NCI-H2107 treated with DMSO at 0.1 percent for 48 hours (cell line): ENCODE data around the gene ANP32B.
"Not testable (repeated sequence)": the region's sequence is repeated elsewhere in the genome, so short reads cannot be mapped to it uniquely, and the experiment has no call there.

Experiments
- DNase-seq: peaks from one replicate; lab custom pipeline; 2025; ENCODE audit not compliant: unreplicated experiment; lab: John Stamatoyannopoulos, UW

ANP32B gene

DNA sequence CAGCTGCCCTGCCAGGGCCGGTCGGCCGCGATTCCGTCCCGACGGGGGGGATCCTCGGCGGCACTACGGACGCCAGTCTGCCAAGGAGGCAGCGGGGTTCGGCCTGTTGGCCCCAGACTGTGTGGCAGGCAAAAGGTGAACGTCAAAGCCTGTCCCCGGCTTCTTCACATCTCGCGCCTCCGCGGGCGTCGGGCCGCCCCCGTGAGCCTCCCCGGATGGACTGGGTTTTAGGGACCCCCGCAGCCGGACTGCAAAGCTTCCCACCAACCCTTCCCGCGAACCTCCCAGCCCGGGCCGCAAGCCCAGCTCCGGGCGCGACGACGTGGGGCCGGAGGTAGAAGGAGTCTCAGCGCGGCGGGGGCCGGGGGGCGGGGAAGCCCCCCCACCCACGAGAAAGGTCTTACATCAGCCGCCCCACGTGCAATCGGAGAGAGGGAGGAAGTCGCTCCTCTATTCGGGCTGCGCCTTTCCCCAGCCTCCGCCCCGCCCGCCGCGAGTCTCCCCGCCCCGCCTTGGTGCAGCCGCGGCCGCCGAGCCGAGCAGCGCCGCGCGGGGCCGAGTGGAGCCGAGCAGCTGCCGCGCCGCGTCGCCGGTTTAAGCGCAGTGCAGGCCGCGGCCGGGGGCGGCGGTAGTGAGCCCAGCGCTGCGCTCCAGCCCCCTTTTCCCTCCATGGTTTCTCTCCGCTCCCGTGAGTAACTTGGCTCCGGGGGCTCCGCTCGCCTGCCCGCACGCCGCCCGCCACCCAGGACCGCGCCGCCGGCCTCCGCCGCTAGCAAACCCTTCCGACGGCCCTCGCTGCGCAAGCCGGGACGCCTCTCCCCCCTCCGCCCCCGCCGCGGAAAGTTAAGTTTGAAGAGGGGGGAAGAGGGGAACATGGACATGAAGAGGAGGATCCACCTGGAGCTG is at the start of gene ANP32B:
TSS of gene ANP32B (plus strand) at position 659 of the 906 bp plus-strand sequence. CDS start at position 874, 215 bp downstream.
- DNase-seq: peak; percentile 70

DNA sequence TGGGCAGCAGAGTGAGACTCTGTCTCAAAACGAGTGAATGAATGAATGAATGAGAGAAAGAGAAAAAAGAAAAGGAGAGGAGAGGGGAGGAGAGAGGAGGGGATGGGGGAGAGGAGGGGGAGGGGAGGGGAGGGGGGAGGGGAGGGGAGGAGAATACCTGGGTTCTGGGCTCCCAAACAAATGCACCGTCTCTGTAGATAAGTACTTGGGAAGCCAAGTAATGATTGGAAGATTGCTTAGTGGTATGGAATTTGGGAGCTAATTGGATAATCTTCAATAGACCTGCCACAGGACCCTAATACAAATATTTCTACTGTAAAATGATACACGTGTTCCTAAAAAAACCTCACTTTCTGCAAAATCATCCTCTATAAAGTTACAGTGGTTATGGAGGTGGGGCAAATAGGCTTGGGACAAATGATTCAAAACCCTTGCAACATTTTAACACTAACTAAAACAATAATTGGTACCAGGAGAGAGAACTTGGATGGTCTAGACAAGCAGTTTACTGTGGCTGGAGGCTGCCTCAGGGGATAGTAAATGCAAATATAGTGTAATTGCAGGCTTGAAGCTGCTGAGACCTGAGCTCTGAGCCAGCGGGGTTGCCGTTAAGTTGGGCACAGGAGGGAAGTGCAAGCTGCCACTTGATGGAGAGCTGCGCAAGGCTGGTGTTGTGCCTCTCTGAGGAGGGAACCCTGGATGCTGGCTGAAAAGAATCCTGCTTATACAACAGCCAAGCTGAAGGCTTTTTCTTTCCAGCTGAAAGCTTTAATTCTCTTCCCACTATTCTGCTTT is 48.6 kb upstream of the ANP32B start:
- peak; percentile 25 for DNase-seq

DNA sequence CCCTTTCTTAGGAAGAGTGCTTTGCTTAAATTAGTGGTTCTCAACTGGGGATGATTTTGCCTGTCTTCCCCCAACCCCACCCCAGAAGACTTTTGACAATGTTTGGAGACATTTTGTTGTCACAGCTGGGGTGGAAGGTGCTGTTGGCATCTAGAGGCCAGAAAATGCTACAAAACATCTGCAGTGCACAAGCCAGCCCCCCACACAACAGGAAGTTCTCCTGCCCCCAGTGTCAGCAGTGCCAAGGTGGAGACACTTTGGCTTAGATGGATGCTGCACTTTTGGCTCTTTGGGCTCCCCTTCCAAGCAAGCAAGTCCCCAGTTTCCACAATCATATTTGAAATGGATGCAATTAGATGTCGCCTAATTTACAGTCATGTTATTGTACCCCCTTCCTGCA is 47.9 kb upstream of the ANP32B start:
- no peak for DNase-seq

DNA sequence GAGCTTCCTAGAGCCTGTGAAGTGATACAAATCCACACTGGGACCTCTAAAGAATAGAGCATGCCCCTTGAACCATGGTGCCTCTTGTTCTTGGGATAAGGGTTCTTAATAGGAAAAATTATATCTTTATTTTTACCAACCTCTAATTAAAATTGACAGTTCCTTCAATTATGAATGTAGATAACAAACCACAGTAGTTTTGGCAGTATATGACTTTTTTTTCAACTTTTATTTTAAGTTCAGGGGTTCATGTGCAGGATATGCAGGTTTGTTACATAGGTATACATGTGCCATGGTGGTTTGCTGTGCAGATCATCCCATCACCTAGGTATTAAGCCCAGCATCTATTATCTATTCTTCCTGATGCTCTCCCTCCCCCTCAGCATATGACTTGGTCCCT is 46.1 kb upstream of the ANP32B start:
- no peak for DNase-seq

DNA sequence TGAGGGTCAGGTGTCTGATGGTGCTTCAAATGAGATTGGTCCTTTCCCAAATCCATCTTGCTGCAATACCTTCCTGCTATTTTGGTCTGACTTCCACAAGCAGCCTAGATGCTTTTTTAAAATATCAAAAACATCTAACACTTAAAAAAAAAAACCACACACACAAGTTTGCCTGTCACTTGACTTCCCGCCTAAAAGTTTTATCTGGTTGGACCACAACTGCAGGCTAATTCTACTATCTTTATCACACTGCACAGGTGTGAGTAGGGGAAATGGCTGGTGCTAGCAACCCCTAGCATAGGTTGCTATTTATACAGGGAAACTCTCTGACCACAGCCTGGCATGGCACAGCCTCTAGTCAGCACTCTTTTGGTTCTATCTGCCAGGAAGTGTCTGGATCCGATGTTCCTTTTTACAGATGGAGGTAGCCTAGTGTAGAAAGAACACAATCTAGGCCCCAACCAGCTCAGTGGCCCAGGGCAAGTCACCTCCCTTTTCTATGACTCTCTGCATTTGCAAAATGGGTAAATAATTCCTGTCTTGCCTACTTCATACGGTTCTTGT is 45.0 kb upstream of the ANP32B start, which contains the start of gene HEMGN:
TSS of gene HEMGN (minus strand) at position 92 of the 564 bp plus-strand sequence. CDS start at position 56, 36 bp downstream.
- DNase-seq: no peak

DNA sequence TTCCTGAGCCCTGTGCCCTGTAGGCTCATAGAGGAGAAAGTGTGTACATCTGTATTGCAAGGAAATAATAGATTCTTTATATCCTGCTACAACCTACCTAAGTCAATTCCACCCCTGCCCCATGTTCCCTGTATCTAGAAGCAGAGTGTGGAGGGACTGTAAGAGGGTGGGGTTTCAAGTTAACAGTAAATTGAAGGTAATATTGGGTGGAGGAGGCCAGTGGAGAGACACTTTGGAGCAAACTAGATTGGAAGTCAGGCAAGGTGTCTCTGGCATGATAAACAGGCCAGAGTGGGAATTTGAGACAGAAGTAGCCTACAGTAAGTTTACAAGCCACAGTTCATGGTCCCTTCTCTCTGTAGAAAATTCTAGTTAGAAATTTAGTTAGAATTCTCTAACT is 42.9 kb upstream of the ANP32B start:
- no peak for DNase-seq

DNA sequence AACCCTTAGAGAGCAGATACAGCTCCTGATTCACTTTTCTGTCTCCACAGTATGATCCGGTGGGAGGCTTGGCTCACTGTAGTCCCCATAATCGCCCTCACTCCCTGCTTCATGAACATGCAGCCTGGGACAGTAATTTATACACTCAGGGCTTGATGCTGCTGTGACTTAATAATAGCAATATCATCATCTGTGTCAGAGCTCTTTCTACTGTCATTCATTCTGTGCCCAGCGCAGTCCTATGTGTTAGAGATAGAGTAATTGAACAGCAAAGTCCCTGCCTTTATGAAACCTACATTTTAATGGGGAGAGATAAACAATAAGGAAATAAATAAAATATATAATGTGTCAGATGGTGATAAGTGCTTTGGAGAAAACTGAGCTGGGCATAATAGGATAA is 42.4 kb upstream of the ANP32B start:
- no peak for DNase-seq

DNA sequence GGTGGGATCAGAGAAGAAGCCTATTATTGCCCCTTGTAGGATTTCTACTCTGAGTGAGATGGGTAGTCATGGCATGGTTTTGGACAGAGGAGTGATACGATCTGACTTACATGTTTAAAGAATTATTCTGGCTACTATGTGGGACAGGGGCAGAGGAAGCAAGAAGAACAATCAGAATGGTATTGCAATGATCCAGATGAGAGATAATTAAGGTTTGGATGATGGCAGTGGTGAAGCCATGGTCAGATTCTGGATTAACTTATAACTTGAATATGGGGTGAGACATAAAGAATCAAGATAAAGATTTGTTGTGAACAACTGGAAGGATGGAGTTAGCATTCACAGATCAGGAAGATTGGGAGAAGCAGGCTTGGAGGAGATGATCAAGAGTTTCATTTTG is 41.8 kb upstream of the ANP32B start:
- DNase-seq: no peak

DNA sequence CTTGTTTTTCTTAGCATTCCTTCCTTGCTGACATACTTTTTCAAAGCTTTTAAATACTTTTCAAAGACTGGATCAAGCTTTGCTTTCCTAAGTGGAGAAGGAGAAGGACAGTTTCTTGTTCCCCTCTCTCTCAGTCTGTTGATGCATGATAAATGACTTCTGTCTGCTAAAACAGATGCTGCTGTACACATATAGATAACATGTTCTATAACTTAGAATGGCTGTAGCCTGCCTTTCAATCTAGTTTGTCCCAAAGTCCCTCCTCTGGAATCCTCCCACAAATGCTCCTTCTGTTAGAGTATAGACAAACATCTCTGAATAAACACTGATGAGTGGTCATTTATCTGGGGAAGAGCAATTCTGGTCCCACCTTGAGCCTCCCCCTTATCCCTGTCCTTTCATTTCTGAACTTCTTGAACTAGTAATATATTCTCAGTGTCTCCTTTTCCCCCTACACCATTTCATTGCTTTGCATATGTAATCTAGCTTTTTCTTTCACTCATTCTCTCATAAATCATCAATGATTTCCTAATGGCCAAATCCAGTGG is 39.8 kb upstream of the ANP32B start:
- no peak for DNase-seq

DNA sequence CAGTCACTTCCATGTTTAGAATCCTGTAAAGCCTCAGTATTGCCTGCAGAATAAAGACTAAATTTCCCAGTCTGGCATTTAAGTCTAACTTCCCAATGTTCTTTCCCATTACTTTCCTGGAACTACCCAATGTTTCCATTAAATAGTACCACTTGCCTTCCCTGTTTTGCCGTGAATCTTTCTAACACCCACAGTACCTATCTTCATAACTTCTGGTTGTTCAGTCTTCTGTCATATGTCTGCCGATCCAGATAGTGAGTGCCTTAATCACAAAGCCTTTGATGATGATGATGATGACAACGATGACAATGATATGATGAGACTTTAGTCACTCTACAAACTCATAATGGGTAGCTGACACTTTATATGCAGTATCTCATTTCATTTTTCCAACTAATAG is 38.5 kb upstream of the ANP32B start:
- DNase-seq: no peak

DNA sequence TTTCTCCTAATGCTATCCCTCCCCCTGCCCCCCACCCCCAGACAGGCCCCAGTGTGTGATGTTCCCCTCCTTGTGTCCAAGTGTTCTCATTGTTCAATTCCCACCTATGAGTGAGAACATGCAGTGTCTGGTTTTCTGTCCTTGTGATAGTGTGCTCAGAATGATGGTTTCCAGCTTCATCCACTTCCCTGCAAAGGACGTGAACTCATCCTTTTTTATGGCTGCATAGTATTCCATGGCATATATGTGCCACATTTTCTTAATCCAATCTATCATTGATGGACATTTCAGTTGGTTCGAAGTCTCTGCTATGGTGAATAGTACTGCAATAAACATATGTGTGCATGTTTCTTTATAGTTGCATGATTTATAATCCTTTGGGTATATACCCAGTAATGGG is 37.7 kb upstream of the ANP32B start:
- DNase-seq: not testable (repeated sequence)

DNA sequence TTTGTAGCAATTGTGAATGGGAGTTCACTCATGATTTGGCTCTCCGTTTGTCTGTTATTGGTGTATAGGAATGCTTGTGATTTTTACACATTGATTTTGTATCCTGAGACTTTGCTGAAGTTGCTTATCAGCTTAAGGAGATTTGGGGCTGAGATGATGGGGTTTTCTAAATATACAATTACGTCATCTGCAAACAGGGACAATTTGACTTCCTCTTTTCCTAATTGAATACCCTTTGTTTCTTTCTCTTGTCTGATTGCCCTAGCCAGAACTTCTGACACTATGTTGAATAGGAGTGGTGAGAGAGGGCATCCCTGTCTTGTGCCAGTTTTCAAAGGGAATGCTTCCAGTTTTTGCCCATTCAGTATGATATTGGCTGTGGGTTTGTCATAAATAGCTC is 36.0 kb upstream of the ANP32B start:
- DNase-seq: not testable (repeated sequence)

DNA sequence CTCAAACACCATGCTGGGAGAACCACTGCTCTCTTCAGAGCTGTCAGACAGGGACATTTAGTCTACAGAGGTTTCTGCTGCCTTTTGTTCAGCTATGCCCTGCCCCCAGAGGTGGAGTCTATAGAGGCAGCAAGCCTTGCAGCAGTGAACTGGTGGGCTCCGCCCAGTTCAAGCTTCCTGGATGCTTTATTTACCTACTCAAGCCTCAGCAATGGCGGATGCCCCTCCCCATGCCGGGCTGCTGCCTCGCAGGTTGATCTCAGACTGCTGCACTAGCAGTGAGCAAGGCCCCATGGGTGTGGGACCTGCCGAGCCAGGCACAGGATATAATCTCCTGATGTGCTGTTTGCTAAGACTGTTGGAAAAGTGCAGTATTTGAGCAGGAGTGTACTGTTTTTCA is 32.3 kb upstream of the ANP32B start:
- not testable (repeated sequence) for DNase-seq

DNA sequence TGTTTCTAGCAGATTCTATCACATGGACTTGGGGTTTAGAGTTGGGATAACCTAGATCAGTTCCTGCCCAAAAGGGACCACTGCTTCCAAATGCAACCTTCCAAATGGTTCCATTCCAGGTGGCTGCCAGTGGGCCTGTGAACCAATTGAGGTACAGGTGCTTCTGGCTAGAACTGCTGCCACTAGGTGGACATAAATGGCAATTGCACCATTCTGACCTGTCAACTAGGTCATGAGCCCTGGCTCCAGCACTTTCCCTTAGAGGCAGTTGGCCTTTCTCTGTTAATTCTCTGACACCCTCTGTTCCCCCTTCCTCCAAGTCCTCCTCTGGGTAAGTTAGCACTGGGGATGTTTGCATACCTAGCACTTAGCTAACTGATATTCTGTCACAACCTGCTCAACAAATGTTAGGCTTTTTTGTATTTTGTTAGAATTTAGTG is 28.6 kb upstream of the ANP32B start:
- peak; percentile 39 for DNase-seq

DNA sequence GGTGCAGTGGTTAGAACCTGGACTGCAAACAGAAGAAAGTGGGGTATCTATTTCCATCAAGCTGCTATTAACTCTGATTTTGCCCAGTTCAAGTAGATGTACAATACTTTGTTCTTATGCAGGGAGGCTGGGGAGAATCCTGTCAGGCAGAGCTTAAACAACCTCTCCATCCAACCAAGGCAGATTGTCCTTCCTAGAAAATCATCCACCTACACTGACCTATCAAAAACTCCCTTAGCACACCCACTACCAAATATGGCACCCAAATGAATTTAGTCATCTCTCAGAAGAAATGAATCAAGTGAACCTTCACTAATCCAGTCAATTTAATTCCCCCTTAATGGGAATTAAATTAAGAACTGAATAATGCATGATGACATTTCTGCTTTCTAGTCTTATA is 26.8 kb upstream of the ANP32B start:
- no peak for DNase-seq

DNA sequence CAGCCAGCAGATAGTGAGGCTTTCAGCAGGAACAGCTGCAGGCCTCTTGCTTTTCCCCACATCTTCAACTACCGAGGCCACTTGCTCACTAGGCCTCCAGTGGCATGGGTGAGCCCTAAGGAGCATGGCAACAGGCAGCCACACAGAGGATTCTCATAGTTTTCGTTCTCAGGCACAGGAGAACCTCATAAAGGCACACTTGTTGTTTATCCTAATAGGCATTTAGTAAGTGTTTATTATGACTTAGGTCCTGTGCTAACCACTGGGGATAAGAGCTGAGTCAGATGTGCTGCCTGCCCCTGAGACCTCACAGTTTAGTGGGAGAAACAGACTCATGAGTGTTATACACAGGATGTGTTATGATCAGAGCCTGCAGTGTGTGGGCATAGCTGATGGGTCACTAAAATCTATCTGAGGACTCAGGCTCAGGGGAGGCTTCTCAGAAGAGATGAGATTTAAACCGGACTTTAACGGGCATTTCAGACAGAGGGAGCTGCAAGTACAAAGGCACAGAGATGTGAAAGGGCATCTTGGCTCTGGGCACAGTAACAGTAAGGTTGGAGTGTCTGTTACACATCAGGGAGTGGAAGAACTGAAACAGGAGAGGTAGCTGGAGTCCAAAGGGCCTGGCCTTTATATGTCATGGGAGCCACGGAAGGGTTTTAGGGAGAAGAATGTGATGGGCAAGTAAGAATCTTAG is 24.2 kb upstream of the ANP32B start:
- DNase-seq: no peak

DNA sequence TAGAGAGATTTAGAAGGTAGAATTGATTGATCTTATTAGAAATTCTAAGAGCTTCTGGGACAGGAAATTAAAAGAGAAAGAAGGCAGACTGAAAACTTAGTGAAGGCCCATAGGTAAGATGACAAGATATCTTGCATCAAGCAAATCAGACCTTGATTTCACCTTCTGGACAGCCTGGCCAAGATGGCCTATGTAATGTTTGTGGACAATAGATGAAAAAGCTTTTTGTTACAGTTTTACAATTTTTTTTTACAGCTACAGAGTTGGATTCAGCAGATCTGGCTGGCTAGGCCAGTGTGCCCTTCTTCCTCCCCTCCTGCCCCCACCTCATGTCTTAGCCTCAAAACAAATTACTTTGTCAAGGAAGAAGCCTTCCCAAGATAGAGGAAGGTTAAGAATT is 23.6 kb upstream of the ANP32B start:
- DNase-seq: no peak

DNA sequence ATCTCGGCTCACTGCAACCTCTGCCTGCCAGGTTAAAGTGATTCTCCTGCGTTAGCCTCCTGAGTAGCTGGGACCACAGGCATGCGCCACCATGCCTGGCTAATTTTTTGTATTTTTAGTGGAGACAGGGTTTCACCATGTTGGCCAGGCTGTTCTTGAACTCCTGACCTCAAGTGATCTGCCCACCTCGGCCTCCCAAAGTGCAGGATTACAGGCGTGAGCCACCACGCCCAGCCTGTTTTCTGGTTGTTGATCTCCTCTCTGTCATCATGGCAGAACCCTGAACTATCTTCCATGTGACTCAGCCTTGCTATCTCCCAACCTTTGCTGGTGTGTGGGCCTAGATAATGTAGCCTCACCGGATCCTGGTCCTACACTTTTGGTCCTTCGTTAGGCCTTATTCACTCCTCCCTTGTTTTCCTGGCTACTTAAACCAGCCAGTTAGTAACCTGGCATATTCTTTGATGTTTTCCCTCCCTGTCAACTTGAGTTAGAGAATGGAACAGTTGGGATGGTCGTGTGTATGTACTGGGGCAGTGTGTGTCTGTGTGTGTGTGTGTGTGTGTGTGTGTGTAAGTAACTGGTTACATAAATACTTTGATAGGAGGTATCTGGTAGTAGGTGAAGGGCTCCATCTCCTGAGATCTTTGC is 22.3 kb upstream of the ANP32B start:
- DNase-seq: not testable (repeated sequence)

DNA sequence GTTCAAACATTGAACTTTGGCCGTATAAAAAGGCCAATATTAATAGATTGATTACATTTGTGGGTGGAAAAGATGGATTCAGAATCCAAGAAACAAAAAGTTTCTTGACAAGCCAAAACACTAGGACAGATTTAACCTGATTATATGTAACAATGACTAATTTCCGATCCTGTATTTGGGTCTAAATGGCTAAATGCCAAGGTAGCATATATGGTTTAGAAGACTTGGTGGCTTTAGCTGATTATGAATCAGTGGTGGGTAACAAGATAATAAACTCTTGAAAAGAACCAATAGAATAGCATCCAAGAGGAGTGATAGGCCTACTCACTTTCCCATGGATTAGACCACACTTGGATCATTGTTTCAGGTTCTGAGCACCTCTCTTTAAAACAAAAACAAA is 21.8 kb upstream of the ANP32B start:
- DNase-seq: no peak

DNA sequence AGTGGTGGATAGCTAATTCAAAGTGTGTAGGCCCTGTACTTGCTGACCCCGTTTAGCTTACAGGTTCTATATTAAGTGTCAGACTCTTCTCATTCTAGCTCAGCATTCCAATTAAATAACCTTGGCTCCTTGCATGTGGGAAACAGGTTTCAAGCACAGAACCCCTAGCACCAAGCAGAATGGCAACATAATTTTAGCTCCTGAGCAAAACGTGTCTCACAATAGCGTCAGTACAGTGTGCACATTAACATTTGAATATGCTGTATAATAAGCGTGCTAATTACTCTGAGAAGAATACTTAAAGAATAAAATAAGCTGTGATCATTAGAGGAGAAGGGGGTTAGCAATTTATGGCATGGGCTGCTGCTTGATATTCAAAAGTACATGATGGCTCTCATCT is 21.0 kb upstream of the ANP32B start:
- no peak for DNase-seq
